HEK293 (cell line): ENCODE measurements around the gene ATP6V1B1.

Experiments used
- CTCF ChIA-PET: fragments of 350-600 bp; formaldehyde crosslinking; extraction: SDS; loops from one replicate; lab custom pipeline; 2021; ENCODE audit warnings: antibody characterized with exemption; lab: Yijun Ruan, JAX
- POLR2A ChIA-PET: fragments of 300-600 bp; formaldehyde crosslinking; extraction: SDS; loops from one replicate; lab custom pipeline; 2020; ENCODE audit warnings: antibody characterized with exemption, inconsistent platforms; lab: Yijun Ruan, JAX
- H3K27ac ChIP-seq: fragments of 200-500 bp; sonication (Bioruptor generic); 2 replicates; pipeline ENCODE4 v1.5.1; 2014; ENCODE audit warnings: low read depth, low read length, control low read depth, inconsistent platforms; ENCODE audit errors: extremely low read depth
- H3K36me3 ChIP-seq, 2 experiments: fragments of 200-500 bp in 1 of 2; sonication (Bioruptor generic) in 1 of 2; 1 replicate in 1 of 2; 2 replicates in 1 of 2; pipeline ENCODE4 v1.5.1; 2014 to 2017; ENCODE audit warnings: inconsistent platforms in 2 of 2, low read length in 2 of 2; ENCODE audit not compliant: control insufficient read depth in 2 of 2, insufficient read depth in 1 of 2
- H3K4me1 ChIP-seq: fragments of 200-500 bp; sonication (Bioruptor generic); 2 replicates; pipeline ENCODE4 v1.5.1; 2014; ENCODE audit warnings: mild to moderate bottlenecking, low read length, inconsistent platforms; ENCODE audit not compliant: control insufficient read depth, insufficient read depth
- H3K4me3 ChIP-seq: 2 replicates; pipeline ENCODE4 v1.5.1; 2011; ENCODE audit warnings: low read depth, mild to moderate bottlenecking, control low read depth, low read length, moderate library complexity
- H3K9me3 ChIP-seq: fragments of 200-500 bp; sonication (Bioruptor generic); 2 replicates; pipeline ENCODE4 v1.5.1; 2014; ENCODE audit warnings: low read depth, low read length, inconsistent platforms; ENCODE audit not compliant: control insufficient read depth, insufficient read depth
- FEZF1 ChIP-seq: fragments of 450-650 bp; formaldehyde crosslinking; IDR thresholded peaks from 2 replicates; pipeline ENCODE4 v1.5.1; 2016; ENCODE audit warnings: missing biosample characterization, missing genetic modification characterization
- HOXC10 ChIP-seq: sonication (generic); formaldehyde crosslinking; IDR thresholded peaks from 2 replicates; pipeline ENCODE4 v1.8.1; 2023; ENCODE audit warnings: mild to moderate bottlenecking, missing genetic modification reagents
- INSM2 ChIP-seq: fragments of 450-650 bp; formaldehyde crosslinking; IDR thresholded peaks from 2 replicates; pipeline ENCODE4 v1.5.1; 2016; ENCODE audit warnings: missing biosample characterization, missing genetic modification characterization
- KLF8 ChIP-seq: fragments of 450-650 bp; formaldehyde crosslinking; IDR thresholded peaks from 2 replicates; pipeline ENCODE4 v1.5.1; 2016; ENCODE audit warnings: missing biosample characterization, missing genetic modification characterization
- PRDM1 ChIP-seq: fragments of 450-650 bp; formaldehyde crosslinking; IDR thresholded peaks from 2 replicates; pipeline ENCODE4; 2016; ENCODE audit warnings: missing biosample characterization, missing genetic modification characterization
- SALL2 ChIP-seq: fragments of 450-650 bp; formaldehyde crosslinking; IDR thresholded peaks from 2 replicates; pipeline ENCODE4 v1.5.0; 2017; ENCODE audit warnings: missing biosample characterization, mild to moderate bottlenecking, missing genetic modification characterization, borderline replicate concordance
- YY1 ChIP-seq: fragments of 450-650 bp; formaldehyde crosslinking; IDR thresholded peaks from 2 replicates; pipeline ENCODE4 v1.5.1; 2018; ENCODE audit warnings: missing biosample characterization, missing genetic modification characterization
- ZFP41 ChIP-seq: fragments of 450-650 bp; formaldehyde crosslinking; IDR thresholded peaks from 2 replicates; pipeline ENCODE4 v1.5.1; 2016; ENCODE audit warnings: missing biosample characterization, missing genetic modification characterization, borderline replicate concordance
- ZNF140 ChIP-seq: fragments of 450-650 bp; formaldehyde crosslinking; IDR thresholded peaks from 2 replicates; pipeline ENCODE4 v1.5.1; 2016; ENCODE audit warnings: missing biosample characterization, missing genetic modification characterization
- ZNF175 ChIP-seq: fragments of 450-650 bp; formaldehyde crosslinking; IDR thresholded peaks from 2 replicates; pipeline ENCODE4 v1.5.1; 2016; ENCODE audit warnings: missing biosample characterization, missing genetic modification characterization
- ZNF266 ChIP-seq: fragments of 450-650 bp; formaldehyde crosslinking; IDR thresholded peaks from 2 replicates; pipeline ENCODE4 v1.5.1; 2016; ENCODE audit warnings: missing biosample characterization, missing genetic modification characterization, low read depth
- ZNF311 ChIP-seq: fragments of 450-650 bp; formaldehyde crosslinking; IDR thresholded peaks from 2 replicates; pipeline ENCODE4 v1.5.1; 2017; ENCODE audit warnings: missing biosample characterization, missing genetic modification characterization, borderline replicate concordance
- ZNF324 ChIP-seq: fragments of 450-650 bp; formaldehyde crosslinking; IDR thresholded peaks from 2 replicates; pipeline ENCODE4 v1.5.1; 2016; ENCODE audit warnings: missing biosample characterization, missing genetic modification characterization
- ZNF366 ChIP-seq: fragments of 450-650 bp; formaldehyde crosslinking; conservative IDR thresholded peaks from 2 replicates; pipeline ENCODE4 v1.5.1; 2016; ENCODE audit warnings: missing biosample characterization, missing genetic modification characterization
- ZNF449 ChIP-seq: fragments of 450-650 bp; formaldehyde crosslinking; IDR thresholded peaks from 2 replicates; pipeline ENCODE4 v1.5.1; 2017; ENCODE audit warnings: missing biosample characterization, mild to moderate bottlenecking, missing genetic modification characterization, moderate library complexity
- ZNF473 ChIP-seq: fragments of 450-650 bp; formaldehyde crosslinking; IDR thresholded peaks from 2 replicates; pipeline ENCODE4 v1.5.1; 2017; ENCODE audit warnings: missing biosample characterization, missing genetic modification characterization
- ZNF600 ChIP-seq: fragments of 450-650 bp; formaldehyde crosslinking; IDR thresholded peaks from 2 replicates; pipeline ENCODE4 v1.5.1; 2016; ENCODE audit warnings: missing biosample characterization, missing genetic modification characterization
- ZNF658 ChIP-seq: fragments of 450-650 bp; formaldehyde crosslinking; IDR thresholded peaks from 2 replicates; pipeline ENCODE4; 2016; ENCODE audit warnings: missing biosample characterization, missing genetic modification characterization
- ZNF701 ChIP-seq: fragments of 450-650 bp; formaldehyde crosslinking; IDR thresholded peaks from 2 replicates; pipeline ENCODE4 v1.5.1; 2016; ENCODE audit warnings: missing biosample characterization, missing genetic modification characterization
- ZNF776 ChIP-seq: fragments of 450-650 bp; formaldehyde crosslinking; IDR thresholded peaks from 2 replicates; pipeline ENCODE4 v1.5.0; 2017; ENCODE audit warnings: missing biosample characterization, missing genetic modification characterization, borderline replicate concordance
- TF ChIP-seq, protein P1 (sequence below): fragments of 450-650 bp; formaldehyde crosslinking; IDR thresholded peaks from 2 replicates; pipeline ENCODE4 v1.5.1; 2016; ENCODE audit warnings: missing biosample characterization, missing genetic modification characterization

The ATP6V1B1 gene

GRCh38 chr2:70930371-70931329 is 5.0 kb upstream of the ATP6V1B1 start:
- Histone ChIP-seq H3K4me3 (no peak overlapping the region), H3K27ac (no peak overlapping the region), H3K9me3 (no peaks in the 10 kb centered on the region), H3K36me3 (peaks cover 0 to 33% of the 10 kb centered on the region in 2 experiments; a peak in 1 of 3 replicates), H3K4me1 (no peaks in the 10 kb centered on the region)
- TF ChIP-seq FEZF1 (tag by site-specific recombination) (no peak), PRDM1 (tag by site-specific recombination) (no peak), ZNF140 (tag by site-specific recombination) (no peak), SALL2 (tag by site-specific recombination) (no peak)
- CTCF ChIA-PET, result interaction anchor here (0.6 to 1.5 kb wide), 4 partner anchors 8 to 18 kb away, joined by 3 to 5 read pairs (median 4); no protein-coding TSS in a partner anchor
- POLR2A ChIA-PET, result no interaction called here

- H3K36me3 ChIP-seq, result peaks cover 0 to 25% of the 10 kb centered on the region in 2 experiments; a peak in 1 of 3 replicates
- POLR2A ChIA-PET, result no interaction called here
- H3K9me3 ChIP-seq, result no peaks in the 10 kb centered on the region
- no peak overlapping the region for H3K4me3 ChIP-seq
- CTCF ChIA-PET, result interaction anchor here (1.2 to 1.5 kb wide), 3 partner anchors 9 to 17 kb away, joined by 3 to 5 read pairs (median 3); no protein-coding TSS in a partner anchor
- TF ChIP-seq ZNF366 (tag by site-specific recombination), result no peak
- TF ChIP-seq ZNF600 (tag by site-specific recombination), result no peak
- TF ChIP-seq YY1, result no peak
- no peak for TF ChIP-seq ZNF473
- TF ChIP-seq ZNF449 (tag by site-specific recombination), result no peak
- TF ChIP-seq ZNF324 (tag by site-specific recombination), result no peak
- no peak for TF ChIP-seq ZNF311 (tag by site-specific recombination)
- TF ChIP-seq ZFP41 (tag by site-specific recombination), result no peak
- no peak for TF ChIP-seq KLF8
- no peak for TF ChIP-seq ZNF701 (tag by site-specific recombination)
- TF ChIP-seq HOXC10 (CRISPR knock-in tag), result no peak
- no peak for TF ChIP-seq ZNF776 (tag by site-specific recombination)
- no peak for TF ChIP-seq INSM2
- TF ChIP-seq ZNF658, result no peak
- no peak for TF ChIP-seq ZNF266 (tag by site-specific recombination)
- no peak for TF ChIP-seq ZNF175 (tag by site-specific recombination)
- TF ChIP-seq, protein P1, sequence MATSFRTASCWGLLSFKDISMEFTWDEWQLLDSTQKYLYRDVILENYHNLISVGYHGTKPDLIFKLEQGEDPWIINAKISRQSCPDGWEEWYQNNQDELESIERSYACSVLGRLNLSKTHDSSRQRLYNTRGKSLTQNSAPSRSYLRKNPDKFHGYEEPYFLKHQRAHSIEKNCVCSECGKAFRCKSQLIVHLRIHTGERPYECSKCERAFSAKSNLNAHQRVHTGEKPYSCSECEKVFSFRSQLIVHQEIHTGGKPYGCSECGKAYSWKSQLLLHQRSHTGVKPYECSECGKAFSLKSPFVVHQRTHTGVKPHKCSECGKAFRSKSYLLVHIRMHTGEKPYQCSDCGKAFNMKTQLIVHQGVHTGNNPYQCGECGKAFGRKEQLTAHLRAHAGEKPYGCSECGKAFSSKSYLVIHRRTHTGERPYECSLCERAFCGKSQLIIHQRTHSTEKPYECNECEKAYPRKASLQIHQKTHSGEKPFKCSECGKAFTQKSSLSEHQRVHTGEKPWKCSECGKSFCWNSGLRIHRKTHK (tag by site-specific recombination), result no peak
- no peaks in the 10 kb centered on the region for H3K4me1 ChIP-seq
- no peak overlapping the region for H3K27ac ChIP-seq
These were observed 4.2 kb upstream of the ATP6V1B1 start for GRCh38 chr2:70931376-70932000.
